Panc1 (cell line): ENCODE data around the gene JOSD1. TPM values are rescaled to one million over a fixed set of nuclear protein-coding genes. Genes with fewer than 3 reads are reported as not detected.

ENCODE experiments used
- ATAC-seq: fragments of 200-7000 bp; cut with Tn5 transposase; 2 replicates; pipeline ENCODE4 v1.9.1; 2020; ENCODE audit warnings: mild to moderate bottlenecking, moderate library complexity
- Bru-seq: library from RNA; stranded (reverse); fragments of 400-500 nt; gene quantifications from one replicate; lab custom pipeline; 2021; lab: Mats Ljungman, UMichigan
- BruChase-seq, 2 experiments: library from RNA; stranded (reverse); fragments of 400-500 nt; gene quantifications; one replicate each; lab custom pipeline; 2021; lab: Mats Ljungman, UMichigan
- BruUV-seq: library from RNA; stranded (reverse); fragments of 400-500 nt; replicated peaks from 2 replicates; lab custom pipeline; 2021; lab: Mats Ljungman, UMichigan
- CTCF ChIA-PET: fragments of 300-600 bp; sonication (Branson Sonifier 250); formaldehyde crosslinking; loops from one replicate; lab custom pipeline; 2022; ENCODE audit warnings: antibody characterized with exemption; lab: Charles Lee
- POLR2A ChIA-PET: fragments of 300-600 bp; sonication (Branson Sonifier 250); formaldehyde crosslinking; loops from one replicate; lab custom pipeline; 2022; ENCODE audit warnings: antibody characterized with exemption; lab: Charles Lee
- DNase-seq: peaks from one replicate; pipeline ENCODE4 v3.0.0-alpha.2; 2010; ENCODE audit warnings: low read depth, low spot score
- H3K27ac ChIP-seq: 2 replicates; pipeline ENCODE4 v1.5.1; 2011; ENCODE audit warnings: mild to moderate bottlenecking, low read length, inconsistent platforms
- H3K27me3 ChIP-seq: fragments of 200-500 bp; sonication (Bioruptor generic); 2 replicates; pipeline ENCODE4 v1.6.0; 2014; ENCODE audit warnings: low read length, inconsistent platforms; ENCODE audit not compliant: control insufficient read depth, insufficient read depth
- H3K36me3 ChIP-seq: fragments of 200-500 bp; sonication (Bioruptor generic); 2 replicates; pipeline ENCODE4 v1.5.1; 2014; ENCODE audit warnings: inconsistent platforms, mild to moderate bottlenecking, low read length, moderate library complexity; ENCODE audit not compliant: control insufficient read depth, insufficient read depth
- H3K4me1 ChIP-seq: 2 replicates; pipeline ENCODE4 v1.5.1; 2011; ENCODE audit warnings: inconsistent platforms, mild to moderate bottlenecking, low read length, moderate library complexity; ENCODE audit not compliant: control insufficient read depth, insufficient read depth
- H3K4me3 ChIP-seq, 2 experiments: 2 replicates each; pipeline ENCODE4 v1.5.1; 2011 to 2012; ENCODE audit warnings: low read depth in 2 of 2, low read length in 2 of 2, mild to moderate bottlenecking in 2 of 2, inconsistent platforms in 1 of 2, moderate library complexity in 1 of 2
- H3K9me3 ChIP-seq: fragments of 200-500 bp; sonication (Bioruptor generic); 2 replicates; pipeline ENCODE4 v1.5.1; 2014; ENCODE audit warnings: low read depth, mild to moderate bottlenecking, inconsistent platforms, low read length, moderate library complexity; ENCODE audit not compliant: control insufficient read depth, insufficient read depth
- CTCF ChIP-seq: fragments of 450-650 bp; IDR thresholded peaks from 2 replicates; pipeline ENCODE4 v1.5.1; 2017; ENCODE audit warnings: mild to moderate bottlenecking
- POLR2AphosphoS5 ChIP-seq: IDR thresholded peaks from 2 replicates; pipeline ENCODE4 v1.6.1; 2012; ENCODE audit warnings: mild to moderate bottlenecking, low read depth, low read length, moderate library complexity
- REST ChIP-seq, 2 experiments: IDR thresholded peaks; 2 replicates each; pipeline ENCODE4 v1.6.1; 2011 to 2012; ENCODE audit warnings: low read depth in 2 of 2, control low read depth in 1 of 2, low read length in 1 of 2, mild to moderate bottlenecking in 1 of 2, moderate library complexity in 1 of 2; ENCODE audit not compliant: insufficient read depth in 1 of 2
- SIN3A ChIP-seq: IDR thresholded peaks from 2 replicates; pipeline ENCODE4 v1.6.1; 2012; ENCODE audit warnings: low read depth, mild to moderate bottlenecking, low read length, moderate library complexity, borderline replicate concordance; ENCODE audit not compliant: insufficient read depth
- TCF7L2 ChIP-seq: IDR thresholded peaks from 2 replicates; pipeline ENCODE4 v1.6.1; 2011; ENCODE audit warnings: mild to moderate bottlenecking, low read depth, low read length, inconsistent platforms
- in situ Hi-C: cut with HindIII; loops from 2 replicates; pipeline ENCODE4 v1.10.0; 2016; ENCODE audit warnings: low sequenced_read_pairs, low pct_unique_long_range_greater_than_20kb
- intact Hi-C: fragments of 100-400 bp; cut with micrococcal nuclease; formaldehyde crosslinking; loops from one replicate; pipeline ENCODE4 v1.10.0; 2022; ENCODE audit not compliant: unreplicated experiment
- long read RNA-seq: library from polyadenylated mRNA; unstranded; transcript quantifications from one replicate; pipeline ENCODE4 v2.0.0, GENCODE V29; 2021; ENCODE audit not compliant: unreplicated experiment
- polyA plus RNA-seq: library from polyadenylated mRNA; unstranded; fragments of >200 nt; gene quantifications from one replicate; pipeline ENCODE4 v1.2.1, GENCODE V29; 2012; ENCODE audit warnings: missing spikeins; ENCODE audit not compliant: insufficient read length
- total RNA-seq: library from RNA; stranded (reverse); gene quantifications from one replicate; pipeline ENCODE4 v1.2.1, GENCODE V29; 2021; ENCODE audit not compliant: unreplicated experiment

JOSD1 gene
- total RNA-seq (35.1 TPM), Bru-seq, nascent RNA (percentile 73 among the genes with signal in this experiment), BruChase-seq, experiment 1, labeled RNA remaining after a 2-hour chase (percentile 89 among the genes with signal in this experiment), BruChase-seq, experiment 2, labeled RNA remaining after a 6-hour chase (percentile 93 among the genes with signal in this experiment)
- polyA plus RNA-seq: 34.5 TPM
- long read RNA-seq, transcript JOSD1-207 (2 exons, 467 nt): major isoform, 90 of 122 reads
- long read RNA-seq, partial matches to known transcripts: 2 of 122 reads
- long read RNA-seq, other reads (novel, unspliced or antisense): 29 of 122 reads

GRCh38 chr22:38700789-38701628, at the start of gene JOSD1:
JOSD1 (minus strand) TSS chr22:38700943; CDS start chr22:38699987, 956 bp downstream.
- intact Hi-C loops (no loop called here), in situ Hi-C loops (no loop called here)
- CTCF ChIA-PET: no interaction called here
- Histone ChIP-seq H3K4me3 (peak within 1 kb of the TSS; percentile 71 to 75), H3K27me3 (no peaks in the 10 kb centered on the region), H3K9me3 (no peaks in the 10 kb centered on the region), H3K4me1 (peaks cover 15% of the 10 kb centered on the region), H3K36me3 (no peaks in the 10 kb centered on the region; the same call in 1 of the 2 replicates), H3K27ac (peak within 1 kb of the TSS; percentile 90)
- BruUV-seq: TSS peak; percentile 94
- POLR2A ChIA-PET: no interaction called here
- peak; percentile 79 for ATAC-seq
- DNase-seq: no peak
- TF ChIP-seq SIN3A (peak; percentile 58; the same call in 1 of the 2 replicates), CTCF (no peak), POLR2AphosphoS5 (peak; percentile 69), TCF7L2 (no peak), REST (IDR thresholded peaks at IDR 0.05; ENCODE audit: insufficient read depth in 1 of 2, low read depth in 2 of 2, low read length in 1 of 2) (no peak)

DNA sequence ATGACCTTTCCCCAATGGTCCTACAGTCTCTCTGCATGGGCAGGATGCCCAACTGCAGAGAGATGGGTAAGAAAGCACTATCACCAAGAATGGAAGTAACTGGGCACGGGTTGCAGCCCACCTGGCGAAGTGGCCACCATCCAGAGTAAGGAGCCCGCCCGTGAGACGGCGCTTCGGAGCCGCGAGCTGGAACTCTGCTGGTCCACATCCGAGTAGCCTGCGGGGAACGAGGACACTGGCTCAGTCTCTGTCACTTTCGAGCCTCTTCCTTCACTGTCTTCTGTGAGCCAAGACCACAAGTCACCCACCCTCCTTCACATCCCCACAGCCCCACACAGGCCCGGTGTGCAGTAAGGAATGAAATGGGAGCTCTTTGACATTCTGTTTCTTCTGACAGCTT, 49.4 kb upstream of the JOSD1 start:
- no peaks in the 10 kb centered on the region for H3K9me3 ChIP-seq
- no peak overlapping the region for H3K27ac ChIP-seq
- H3K27me3 ChIP-seq: no peaks in the 10 kb centered on the region
- DNase-seq (no peak), ATAC-seq (no peak)
- TF ChIP-seq TCF7L2 (no peak), POLR2AphosphoS5 (no peak), SIN3A (no peak), REST (IDR thresholded peaks at IDR 0.05; ENCODE audit: insufficient read depth in 1 of 2, low read depth in 2 of 2, low read length in 1 of 2) (no peak), CTCF (no peak)
- no TSS peak for BruUV-seq
- H3K36me3 ChIP-seq: no peaks in the 10 kb centered on the region
- CTCF ChIA-PET: no interaction called here
- POLR2A ChIA-PET: no interaction called here
- peaks cover 5% of the 10 kb centered on the region; the same call in 1 of the 2 replicates for H3K4me1 ChIP-seq
- no peak overlapping the region for H3K4me3 ChIP-seq
- intact Hi-C loops: no loop called here
- in situ Hi-C loops: no loop called here
